ENCODE measurements around the gene SDK2. TPM values are rescaled to one million over a fixed set of nuclear protein-coding genes. Genes with fewer than 3 reads are reported as not detected.
A peak's percentile ranks its signal among the peaks of the same experiment; 100 is the strongest.

The SDK2 gene
- total and polyA plus RNA-seq, 9 of the 15 experiments (the other 6 are each of a cell fraction or from before 2014, with no cell fraction given), result 0.04 TPM; not detected in 8

- TF ChIP-seq NUFIP1 (IDR thresholded peaks at IDR 0.05; ENCODE audit: partially characterized antibody) (no peak), ZFP36 (IDR thresholded peaks at IDR 0.05; ENCODE audit: low read depth, low read length, partially characterized antibody) (peak; percentile 65), BRD9 (IDR thresholded peaks at IDR 0.05; ENCODE audit: low read depth, partially characterized antibody) (no peak), THRA (IDR thresholded peaks at IDR 0.05) (no peak), RFX5 (IDR thresholded peaks at IDR 0.05; ENCODE audit: low read depth, low read length) (no peak), BCOR (IDR thresholded peaks at IDR 0.05) (peak; percentile 41; the same call in 1 of the 2 replicates), PHB (CRISPR knock-in tag; IDR thresholded peaks at IDR 0.05) (no peak), HNRNPUL1 (IDR thresholded peaks at IDR 0.05; ENCODE audit: low read length) (no peak), RBM25 (IDR thresholded peaks at IDR 0.05; ENCODE audit: low read depth, low read length, severe bottlenecking) (peak; percentile 71)
- TF ChIP-seq, protein P1, sequence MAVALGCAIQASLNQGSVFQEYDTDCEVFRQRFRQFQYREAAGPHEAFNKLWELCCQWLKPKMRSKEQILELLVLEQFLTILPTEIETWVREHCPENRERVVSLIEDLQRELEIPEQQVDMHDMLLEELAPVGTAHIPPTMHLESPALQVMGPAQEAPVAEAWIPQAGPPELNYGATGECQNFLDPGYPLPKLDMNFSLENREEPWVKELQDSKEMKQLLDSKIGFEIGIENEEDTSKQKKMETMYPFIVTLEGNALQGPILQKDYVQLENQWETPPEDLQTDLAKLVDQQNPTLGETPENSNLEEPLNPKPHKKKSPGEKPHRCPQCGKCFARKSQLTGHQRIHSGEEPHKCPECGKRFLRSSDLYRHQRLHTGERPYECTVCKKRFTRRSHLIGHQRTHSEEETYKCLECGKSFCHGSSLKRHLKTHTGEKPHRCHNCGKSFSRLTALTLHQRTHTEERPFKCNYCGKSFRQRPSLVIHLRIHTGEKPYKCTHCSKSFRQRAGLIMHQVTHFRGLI (CRISPR knock-in tag; IDR thresholded peaks at IDR 0.05), result no peak
- TF ChIP-seq, protein P2, sequence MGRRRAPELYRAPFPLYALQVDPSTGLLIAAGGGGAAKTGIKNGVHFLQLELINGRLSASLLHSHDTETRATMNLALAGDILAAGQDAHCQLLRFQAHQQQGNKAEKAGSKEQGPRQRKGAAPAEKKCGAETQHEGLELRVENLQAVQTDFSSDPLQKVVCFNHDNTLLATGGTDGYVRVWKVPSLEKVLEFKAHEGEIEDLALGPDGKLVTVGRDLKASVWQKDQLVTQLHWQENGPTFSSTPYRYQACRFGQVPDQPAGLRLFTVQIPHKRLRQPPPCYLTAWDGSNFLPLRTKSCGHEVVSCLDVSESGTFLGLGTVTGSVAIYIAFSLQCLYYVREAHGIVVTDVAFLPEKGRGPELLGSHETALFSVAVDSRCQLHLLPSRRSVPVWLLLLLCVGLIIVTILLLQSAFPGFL (CRISPR knock-in tag; IDR thresholded peaks at IDR 0.05), result no peak
- 1% methylated on average over 12 of the region's 14 CpGs for WGBS (ENCODE audit: insufficient coverage, low coverage, missing lambda C conversion rate)
- H3K27ac ChIP-seq (ENCODE audit: extremely low read depth, low read depth, low read length), result no peak overlapping the region
- in situ Hi-C loops (cut with MboI), result no loop called here
- H2AFZ ChIP-seq (ENCODE audit: low read depth, low read length), result no peak overlapping the region
- intact Hi-C loops (cut with micrococcal nuclease), result no loop called here
- ATAC-seq, result no peak
- H3K79me2 ChIP-seq (ENCODE audit: control insufficient read depth, insufficient read depth, low read length), result no peaks in the 10 kb centered on the region
- H3K4me2 ChIP-seq (ENCODE audit: insufficient read depth, low read length), result no peak overlapping the region
- H3K9me3 ChIP-seq (replicated peaks; ENCODE audit: control insufficient read depth, insufficient read depth, low read depth, low read length), result no peaks in the 10 kb centered on the region
- H3K9ac ChIP-seq (ENCODE audit: insufficient read depth in 1 of 2, low read depth in 2 of 2, low read length in 2 of 2), result no peak overlapping the region
- no peaks in the 10 kb centered on the region for H4K20me1 ChIP-seq (replicated peaks; ENCODE audit: control insufficient read depth, insufficient read depth, low read length)
- no peaks in the 10 kb centered on the region for H3K9me1 ChIP-seq (ENCODE audit: control insufficient read depth, insufficient read depth, low read length)
- BruUV-seq (replicated peaks), result no TSS peak
- ChIA-PET POLR2A (no interaction called here), CTCF (ENCODE audit: low intra/inter-chr PET ratio) (no interaction called here)
- DNase-seq (ENCODE audit: extremely low read depth in 1 of 4, low spot score in 3 of 4), result no peak
- no peak for FAIRE-seq
- peaks cover 0 to 27% of the 10 kb centered on the region in 2 experiments; a peak in 2 of 5 replicates for H3K27me3 ChIP-seq (ENCODE audit: control insufficient read depth in 2 of 2, insufficient read depth in 2 of 2, low read length in 2 of 2)
- H3K36me3 ChIP-seq (ENCODE audit: control insufficient read depth, insufficient read depth, low read length), result no peaks in the 10 kb centered on the region
- H3K4me3 ChIP-seq, result no peak overlapping the region
- H3K4me1 ChIP-seq (replicated peaks in 1 of 2; ENCODE audit: control insufficient read depth in 2 of 2, insufficient read depth in 2 of 2, low read length in 2 of 2), result no peaks in the 10 kb centered on the region
Measured at GRCh38 chr17:73498886-73499554, 145.2 kb downstream of the SDK2 start.

Measured in K562 (cell line).